Hypothalamus (tissue), 51 donors: ENCODE results near the gene TNFRSF14.
"Not testable (repeated sequence)": the region's sequence is repeated elsewhere in the genome, so short reads cannot be mapped to it uniquely, and the experiment has no call there.

Source experiments
- DNase-seq, 51 donors: peaks; one replicate each; lab custom pipeline; 2025; lab: John Stamatoyannopoulos, UW

The TNFRSF14 gene

DNA sequence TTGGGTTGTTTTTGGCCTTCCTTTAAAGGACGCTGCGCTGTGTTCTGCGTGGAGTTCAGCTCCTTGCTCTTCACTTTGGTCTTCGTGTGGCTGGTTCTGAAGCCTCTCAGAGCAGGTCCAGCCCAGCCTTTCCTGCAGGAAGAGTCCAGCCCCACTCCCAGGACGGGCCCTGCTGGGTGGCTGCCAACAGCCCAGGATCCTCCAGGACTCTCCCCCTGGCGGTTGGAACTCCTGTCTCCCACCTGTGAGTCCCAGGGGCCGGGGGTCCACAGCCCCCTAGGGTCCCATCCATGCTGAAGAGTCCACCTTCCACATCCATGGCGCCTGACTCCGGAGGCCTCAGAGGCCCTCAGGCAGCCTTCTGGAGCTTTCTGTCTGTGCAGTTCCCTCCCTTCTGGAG is 4.6 kb upstream of the TNFRSF14 start:
- DNase-seq = not testable (repeated sequence)

DNA sequence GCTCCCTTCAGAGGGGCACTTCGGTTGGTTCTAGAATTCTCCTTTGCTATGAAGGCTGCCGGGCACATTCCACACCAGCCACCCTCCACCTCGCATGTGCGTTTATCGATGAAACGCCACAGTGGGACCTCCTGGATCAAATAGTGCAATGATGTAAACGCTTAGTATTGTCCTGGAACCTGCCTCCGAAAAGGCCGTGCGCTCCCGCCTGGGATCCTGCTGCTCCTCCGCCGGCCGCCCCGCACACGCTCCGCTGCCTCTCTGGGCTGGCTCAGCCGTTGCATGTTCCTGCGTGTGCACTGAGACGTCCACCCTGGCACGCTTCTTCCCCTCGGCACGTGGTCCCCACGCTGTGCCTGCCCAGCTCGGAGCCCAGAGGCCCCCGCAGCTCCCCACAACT is 4.0 kb upstream of the TNFRSF14 start:
- DNase-seq = no peak

GRCh38 chr1:2553076-2553475 is 3.1 kb upstream of the TNFRSF14 start:
- DNase-seq = not testable (repeated sequence)

DNA sequence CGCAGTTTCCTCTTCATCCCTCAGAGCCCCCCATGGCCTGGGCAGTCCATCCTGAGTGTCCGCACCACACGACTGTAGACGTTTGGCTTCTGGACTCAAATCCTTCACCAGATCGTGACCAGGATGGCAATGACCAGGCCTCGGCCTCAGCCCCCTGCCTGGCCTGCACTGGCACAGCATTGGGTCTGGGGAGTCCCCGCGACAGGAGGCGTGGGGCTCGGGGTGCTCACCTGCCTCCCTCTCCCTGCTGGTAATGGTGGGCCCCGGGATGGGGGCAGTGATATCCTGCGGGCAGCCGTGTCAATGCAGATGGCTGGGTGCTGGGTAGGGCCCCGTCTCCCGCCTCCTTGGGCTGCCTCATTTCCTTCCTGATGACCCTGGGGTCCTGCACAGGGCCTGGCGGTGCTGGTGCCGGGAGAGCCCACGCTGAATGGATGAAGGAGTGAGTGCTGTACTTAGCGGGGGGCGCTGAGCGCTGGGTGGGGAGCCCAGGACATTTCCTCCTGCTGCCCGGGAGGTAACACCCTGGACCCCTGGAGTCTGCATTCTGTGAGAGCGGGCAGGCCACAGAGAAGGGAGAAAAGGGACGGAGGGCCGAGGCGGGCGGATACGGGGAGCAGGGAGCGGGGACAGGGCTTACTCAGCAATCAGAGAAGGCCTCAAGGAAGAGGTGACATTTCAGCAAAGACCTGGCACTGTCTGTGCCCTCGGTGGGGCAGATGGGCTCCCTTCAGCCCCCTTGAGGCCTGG is 2.1 kb upstream of the TNFRSF14 start:
- DNase-seq = no peak

GRCh38 chr1:2554621-2555387 is 1.4 kb upstream of the TNFRSF14 start:
- DNase-seq = peak in 5 of 51 donors; percentile 11 to 20 (median 16)

- peak in 20 of 51 donors; percentile 7 to 61 (median 38) for DNase-seq
Measured at GRCh38 chr1:2555634-2556276, 416 bp upstream of the TNFRSF14 start.

GRCh38 chr1:2556678-2557481 is 709 bp downstream of the TNFRSF14 start:
- DNase-seq = peak in 1 of 51 donors; percentile 18

- no peak for DNase-seq
Measured at GRCh38 chr1:2557482-2558400, 1.6 kb downstream of the TNFRSF14 start.

DNA sequence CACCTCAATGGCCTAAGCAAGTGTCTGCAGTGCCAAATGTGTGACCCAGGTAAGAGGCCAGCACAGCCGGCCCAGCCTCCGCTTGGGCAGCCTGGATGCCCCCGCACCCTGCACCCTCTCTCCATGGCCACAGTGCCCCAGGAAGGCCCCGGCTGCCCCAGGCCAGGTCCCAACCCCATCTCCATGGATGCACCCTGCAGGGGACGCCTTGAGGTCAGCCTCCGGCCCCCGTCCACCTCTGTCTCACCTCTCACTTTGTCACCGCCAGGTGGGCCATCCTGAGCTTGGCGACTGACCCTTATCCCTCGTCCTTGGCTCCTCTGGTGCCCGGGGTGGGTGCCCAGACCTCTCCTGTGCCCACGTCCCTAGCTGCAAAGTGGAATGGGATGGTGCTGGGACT is 2.2 kb downstream of the TNFRSF14 start:
- peak in 1 of 51 donors; percentile 100 for DNase-seq

- DNase-seq = no peak
Measured at GRCh38 chr1:2558861-2559260, 2.7 kb downstream of the TNFRSF14 start.

- DNase-seq = peak in 1 of 51 donors; percentile 100
Measured at GRCh38 chr1:2559509-2560298, 3.5 kb downstream of the TNFRSF14 start.

GRCh38 chr1:2560299-2561073 is 4.3 kb downstream of the TNFRSF14 start:
- DNase-seq = peak in 1 of 51 donors; percentile 95

DNA sequence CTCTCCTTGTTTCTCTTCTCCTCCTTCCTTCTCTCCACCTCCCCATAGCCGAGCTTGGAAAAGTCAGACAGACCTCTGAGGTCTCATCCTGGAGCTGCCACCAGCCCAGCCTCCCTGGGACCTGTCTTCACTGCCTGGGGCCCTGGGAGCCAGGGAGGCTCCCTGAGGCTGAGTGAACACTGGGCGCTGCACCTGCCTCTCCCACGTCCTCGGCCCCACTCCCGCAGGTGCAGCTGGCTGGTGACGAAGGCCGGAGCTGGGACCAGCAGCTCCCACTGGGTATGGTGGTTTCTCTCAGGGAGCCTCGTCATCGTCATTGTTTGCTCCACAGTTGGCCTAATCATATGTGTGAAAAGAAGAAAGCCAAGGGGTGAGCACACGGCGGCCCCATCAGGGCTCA is 5.3 kb downstream of the TNFRSF14 start:
- no peak for DNase-seq

DNA sequence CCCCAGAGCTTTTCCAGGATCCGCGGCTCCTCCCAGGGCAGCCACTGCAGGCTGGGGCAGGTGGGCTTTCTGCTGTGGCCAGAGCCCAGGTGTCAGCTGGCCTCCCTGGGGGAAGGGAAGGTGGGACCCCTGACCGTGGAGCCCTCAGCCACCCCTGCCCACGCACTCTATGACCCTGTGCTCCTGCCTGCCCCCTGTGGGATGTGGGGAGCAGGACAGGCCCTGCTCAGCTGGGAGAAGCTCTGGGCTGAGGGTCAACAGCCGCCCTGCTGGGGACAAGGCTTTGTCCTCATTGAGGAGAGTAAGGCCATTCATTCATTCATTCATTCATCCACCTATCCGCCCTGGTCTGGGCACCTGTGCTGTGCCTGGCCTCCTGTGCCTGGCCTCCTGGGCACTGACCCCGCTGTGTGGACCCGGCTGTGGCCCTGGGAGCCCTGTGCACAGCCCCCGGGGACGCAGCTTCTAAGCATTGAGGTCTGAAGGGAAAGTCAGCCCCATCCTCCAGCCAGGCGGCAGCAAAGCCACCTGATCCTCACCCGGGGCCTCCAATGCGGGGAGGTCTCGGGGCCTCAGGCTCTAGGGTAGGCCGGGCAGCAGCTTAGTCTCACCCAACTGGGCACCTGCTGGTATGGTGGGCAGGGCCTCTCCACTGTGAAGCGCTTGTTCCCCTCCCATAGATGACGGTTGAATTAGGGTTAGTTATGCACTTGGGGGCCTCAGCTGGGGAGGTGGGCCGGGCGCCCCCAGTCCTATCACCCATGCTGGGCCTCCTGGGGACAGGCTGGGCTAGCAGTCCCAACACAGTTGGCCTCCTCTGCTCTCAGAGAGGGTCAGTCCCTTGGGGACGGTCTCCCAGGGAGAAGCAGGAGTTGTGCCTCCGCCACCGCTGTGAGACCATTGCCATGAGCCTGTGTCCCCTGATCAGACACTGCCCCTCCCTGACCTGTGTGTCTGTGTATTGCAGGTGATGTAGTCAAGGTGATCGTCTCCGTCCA is 6.0 kb downstream of the TNFRSF14 start:
- peak in 1 of 51 donors; percentile 100 for DNase-seq

- peak in 1 of 51 donors; percentile 100 for DNase-seq
Measured at GRCh38 chr1:2563205-2563604, 7.0 kb downstream of the TNFRSF14 start.

GRCh38 chr1:2564006-2564814 is 8.0 kb downstream of the TNFRSF14 start:
- no peak for DNase-seq
